Urothelium cell line (cell line): ENCODE measurements around the gene SFMBT2.
"Not testable (repeated sequence)": the region's sequence is repeated elsewhere in the genome, so short reads cannot be mapped to it uniquely, and the experiment has no call there.

Source experiments
- DNase-seq: peaks from one replicate; pipeline ENCODE4 v3.0.0; 2011; ENCODE audit warnings: low spot score, mixed read lengths
- FAIRE-seq: peaks from 2 replicates; lab custom pipeline; 2011; peaks lifted over from hg19 to GRCh38; lab: Jason Lieb, UNC

SFMBT2 gene

DNA sequence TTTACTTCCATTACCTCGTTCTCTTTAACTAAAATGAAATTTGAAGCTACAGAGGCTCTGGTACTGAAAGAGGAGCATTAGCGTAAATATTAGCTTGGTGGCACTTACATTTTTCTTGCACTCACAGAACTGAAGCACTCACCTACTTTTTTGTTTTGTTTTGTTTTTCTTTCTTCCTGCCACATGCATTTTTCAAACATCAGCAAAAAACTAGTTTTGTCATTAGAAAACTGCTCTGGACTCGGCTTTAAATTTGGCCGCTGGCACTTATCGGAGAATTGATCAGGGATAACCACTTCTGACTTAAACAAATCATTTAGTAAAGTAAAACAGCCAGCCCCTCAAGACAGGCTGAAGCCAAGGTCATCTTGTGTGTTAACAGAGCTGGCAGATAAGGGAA, 216.3 kb downstream of the SFMBT2 start:
- FAIRE-seq: no peak
- DNase-seq: no peak

DNA sequence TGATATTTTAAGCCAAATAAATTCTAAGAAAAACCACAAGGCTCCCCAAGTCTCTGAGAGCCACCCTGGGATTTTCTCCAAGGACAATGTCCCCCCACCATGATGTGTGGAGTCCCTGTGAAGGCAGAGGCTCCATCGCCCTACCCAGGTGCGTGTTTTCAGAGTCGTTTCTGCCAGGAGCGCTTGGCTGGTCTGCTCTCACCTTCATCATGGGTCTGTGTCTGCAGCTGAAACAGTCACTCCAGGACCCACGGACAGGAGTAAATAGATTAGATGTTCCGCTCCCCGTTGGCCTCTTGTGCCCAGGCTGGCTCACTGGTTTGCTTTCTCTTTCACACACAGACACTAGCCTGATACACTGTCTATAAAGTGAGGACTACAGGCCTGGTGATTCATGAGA, 217.5 kb downstream of the SFMBT2 start:
- no peak for DNase-seq
- no peak for FAIRE-seq

DNA sequence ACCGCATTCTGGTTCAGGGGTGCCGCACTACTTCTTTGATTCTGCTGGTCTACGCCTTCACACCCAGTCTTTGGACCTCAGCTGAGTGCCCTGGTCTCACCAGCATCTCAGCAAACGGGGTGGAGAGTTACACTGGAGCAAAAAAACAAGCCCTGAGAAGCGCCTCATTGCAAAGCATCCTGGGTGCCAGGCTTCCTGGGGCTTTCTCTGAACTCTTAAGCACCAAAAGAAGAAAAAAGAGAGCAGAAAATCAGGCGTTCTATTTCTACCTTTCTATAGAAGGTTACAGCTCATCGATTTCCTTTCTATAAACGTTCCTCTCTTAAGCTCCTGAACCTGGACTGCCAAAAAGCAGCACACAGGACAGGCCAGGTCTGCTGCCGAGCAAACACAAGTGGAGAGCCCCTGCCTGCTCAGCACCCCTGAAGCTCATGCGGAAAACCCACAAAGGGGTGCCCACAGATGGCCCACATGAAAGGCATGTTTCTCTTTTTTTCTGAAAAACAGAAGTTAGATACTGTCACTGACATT, 217.9 kb downstream of the SFMBT2 start:
- FAIRE-seq: no peak
- DNase-seq: no peak

DNA sequence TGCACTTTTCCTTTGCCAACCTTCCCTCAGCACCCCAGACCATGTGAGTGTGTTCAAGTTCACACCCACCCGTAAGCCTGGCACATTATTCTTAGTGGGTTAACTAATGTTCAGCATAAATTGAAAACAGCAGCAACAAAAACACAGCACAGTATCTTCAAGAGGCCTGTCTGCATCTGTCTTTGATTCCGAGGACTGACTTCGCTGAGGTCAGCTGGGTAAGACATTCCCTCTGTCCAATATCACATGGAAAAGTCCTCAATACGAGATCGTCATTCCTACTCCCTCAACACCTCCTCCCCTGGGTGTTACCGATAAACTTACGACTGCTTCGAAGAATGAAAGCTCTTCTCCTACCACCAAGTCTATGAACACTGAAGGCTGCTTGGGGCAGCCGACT, 218.8 kb downstream of the SFMBT2 start:
- DNase-seq (no peak), FAIRE-seq (no peak)

DNA sequence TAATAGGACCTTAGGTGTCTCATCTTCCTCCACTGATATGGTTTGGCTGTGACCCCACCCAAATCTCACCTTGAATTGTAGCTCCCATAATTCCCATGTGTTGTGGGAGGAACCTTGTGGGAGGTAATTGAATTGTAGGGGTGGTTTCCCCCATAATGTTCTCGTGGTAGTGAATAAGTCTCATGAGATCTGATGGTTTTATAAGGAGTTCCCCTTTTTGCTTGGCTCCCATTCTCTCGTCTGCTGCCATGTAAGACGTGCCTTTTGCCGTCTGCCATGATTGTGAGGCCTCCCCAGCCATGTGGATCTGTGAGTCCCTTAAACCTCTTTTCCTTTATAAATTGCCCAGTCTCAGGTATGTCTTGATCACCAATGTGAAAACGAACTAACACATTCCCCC, 220.1 kb downstream of the SFMBT2 start:
- FAIRE-seq: not testable (repeated sequence)

DNA sequence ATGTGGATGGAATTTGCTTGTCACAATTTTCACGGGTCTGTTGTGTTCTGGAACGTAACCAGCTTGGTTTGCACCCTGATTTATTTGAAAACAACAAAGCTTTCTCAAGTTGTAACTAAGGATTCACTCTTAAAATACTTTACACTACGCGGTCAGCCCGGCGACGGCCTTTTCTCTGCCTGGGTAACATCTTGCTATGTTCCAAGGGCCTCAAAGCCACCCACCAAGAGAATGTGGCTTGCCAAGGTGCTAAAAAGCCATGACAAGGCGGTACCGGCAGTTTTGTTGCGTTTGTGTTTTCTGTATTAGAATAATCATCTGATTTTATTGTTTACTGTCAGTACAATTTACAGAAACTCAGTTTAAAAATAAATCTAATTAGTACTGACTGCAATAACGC, 220.9 kb downstream of the SFMBT2 start:
- FAIRE-seq: no peak
- no peak for DNase-seq

More for the DNA sequence above, 220.1 kb downstream of the SFMBT2 start:
- not testable (repeated sequence) for DNase-seq

DNA sequence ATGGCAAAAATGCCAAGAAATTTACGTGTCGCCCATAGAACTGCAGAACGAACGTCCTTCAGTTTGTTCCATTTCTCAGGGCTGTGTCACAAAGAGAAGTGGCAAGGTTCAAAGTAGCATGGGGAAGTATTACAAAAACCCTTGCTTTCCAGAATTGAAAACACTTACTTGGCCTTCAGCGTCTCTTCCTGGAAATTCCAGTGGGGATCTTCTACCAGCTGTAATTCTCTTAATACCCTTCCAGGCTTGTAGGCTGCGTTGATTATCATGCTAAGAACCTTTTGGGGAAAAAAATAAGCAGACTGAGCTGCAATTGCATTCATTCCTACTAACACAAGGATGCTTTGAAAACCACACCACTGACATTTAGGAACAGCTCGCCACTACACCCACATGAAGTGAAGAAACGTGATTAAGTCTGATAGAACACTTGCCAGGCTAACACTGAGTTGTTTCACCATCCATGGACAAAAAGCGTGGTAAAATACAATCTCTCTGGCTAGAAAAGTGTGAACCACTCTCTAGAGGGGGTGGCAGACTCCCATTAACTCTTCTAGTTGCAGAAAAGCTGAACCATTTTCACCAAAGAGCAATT, 222.3 kb downstream of the SFMBT2 start:
- FAIRE-seq (no peak), DNase-seq (no peak)

DNA sequence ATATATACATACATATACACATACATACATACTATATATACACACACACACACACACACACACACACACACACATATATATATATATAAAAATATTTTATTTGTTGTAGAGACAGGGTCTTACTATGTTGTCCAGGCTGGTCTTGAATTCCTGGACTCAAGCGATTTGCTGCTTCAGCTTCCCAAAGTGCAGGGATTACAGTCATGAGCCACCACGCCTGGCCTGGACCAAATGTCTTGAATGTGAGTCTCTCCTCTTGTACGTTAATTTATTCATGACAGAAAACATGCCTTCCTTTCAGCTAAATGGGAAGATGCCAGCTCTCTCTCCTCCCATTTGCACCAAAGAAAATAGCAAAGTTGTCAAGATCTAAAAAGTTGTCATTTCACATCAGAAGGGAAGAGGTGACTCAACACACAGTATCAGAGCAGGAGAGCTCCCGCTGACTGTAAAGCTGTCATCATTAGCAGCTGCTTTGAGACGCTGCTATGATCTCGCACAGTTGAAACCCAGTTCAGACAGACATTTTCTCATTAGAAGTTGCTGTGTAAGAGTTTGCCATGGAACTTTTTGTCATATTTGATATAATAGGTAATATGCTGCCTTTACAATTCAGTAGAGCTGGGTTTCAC, 224.3 kb downstream of the SFMBT2 start:
- no peak for FAIRE-seq

DNA sequence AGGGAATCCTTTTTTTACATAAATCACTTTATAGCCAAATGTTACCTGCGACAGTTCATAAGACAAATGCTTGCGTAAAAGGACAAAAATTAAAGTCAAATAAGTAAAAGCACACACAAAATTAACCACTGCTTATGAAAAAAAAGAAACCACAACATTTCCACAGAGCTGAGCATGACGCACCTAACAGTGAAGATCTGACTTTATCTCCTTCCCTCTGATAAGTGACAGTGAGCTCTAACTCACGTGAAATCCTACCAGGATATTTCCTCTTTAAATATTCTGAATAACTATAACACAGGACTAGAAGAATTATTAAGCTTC, 225.5 kb downstream of the SFMBT2 start:
- DNase-seq (no peak), FAIRE-seq (no peak)

More for the DNA sequence above, 224.3 kb downstream of the SFMBT2 start:
- DNase-seq: no peak

DNA sequence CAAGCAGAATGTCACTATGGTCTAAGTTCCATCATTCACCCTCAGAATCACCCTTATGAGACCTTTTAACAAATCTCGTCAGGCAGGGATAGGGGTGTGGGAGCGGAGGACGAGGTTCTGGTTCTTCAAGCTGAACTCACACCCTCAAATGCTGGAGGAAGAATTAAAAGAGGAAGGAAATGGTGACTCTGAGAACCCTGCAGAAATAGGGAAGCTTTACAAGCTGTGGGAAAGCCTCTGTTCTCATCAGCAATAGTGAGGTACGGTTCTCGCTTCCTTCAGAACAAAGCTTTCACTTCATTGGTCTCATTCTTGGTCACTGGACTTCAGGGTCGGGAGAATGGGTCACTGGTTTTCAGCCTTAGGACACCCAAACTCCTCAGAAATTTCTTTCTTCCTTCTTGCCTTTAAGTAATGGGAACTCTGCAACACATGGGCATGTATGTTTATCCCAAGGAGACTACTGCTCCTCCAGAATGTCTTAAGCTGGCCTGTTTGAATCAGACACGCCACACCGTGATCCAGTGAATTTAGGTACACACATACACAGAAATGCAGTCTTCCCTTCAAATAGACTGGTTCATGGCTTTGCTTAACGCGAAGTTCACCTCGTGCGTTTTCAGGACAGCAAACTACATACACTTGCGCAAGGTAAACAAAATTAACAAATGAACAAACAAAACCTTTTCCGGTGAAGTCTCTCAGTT, 226.0 kb downstream of the SFMBT2 start:
- no peak for FAIRE-seq
- DNase-seq: no peak

DNA sequence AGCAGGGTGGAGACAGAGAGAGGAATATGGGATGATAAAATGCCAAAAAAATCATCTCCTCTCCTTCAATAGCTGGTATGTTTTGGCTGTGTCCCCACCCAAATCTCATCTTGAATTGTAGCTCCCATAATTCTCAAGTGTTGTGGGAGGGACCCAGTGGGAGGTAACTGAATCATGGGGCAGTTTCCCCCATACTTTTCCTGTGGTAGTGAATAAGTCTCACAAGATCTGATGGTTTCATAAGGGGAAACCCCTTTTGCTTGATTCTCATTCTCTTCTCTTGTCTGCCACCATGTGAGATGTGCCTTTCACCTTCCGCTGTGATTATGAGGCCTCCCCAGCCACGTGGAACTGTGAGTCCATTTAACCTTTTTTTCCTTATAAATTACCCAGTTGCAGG, 226.7 kb downstream of the SFMBT2 start:
- not testable (repeated sequence) for FAIRE-seq

DNA sequence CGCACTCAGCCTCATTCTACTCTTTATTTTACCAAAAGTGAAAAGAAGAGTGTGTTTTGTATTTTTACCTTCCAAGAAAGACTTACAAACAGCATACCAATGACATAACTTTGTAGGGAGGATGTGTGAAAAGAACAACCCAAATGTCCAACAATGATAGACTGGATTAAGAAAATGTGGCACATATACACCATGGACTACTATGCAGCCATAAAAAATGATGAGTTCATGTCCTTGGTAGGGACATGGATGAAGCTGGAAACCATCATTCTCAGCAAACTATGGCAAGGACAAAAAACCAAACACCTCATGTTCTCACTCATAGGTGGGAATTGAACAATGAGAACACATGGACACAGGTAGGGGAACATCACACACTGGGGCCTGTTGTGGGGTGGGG, 228.5 kb downstream of the SFMBT2 start:
- FAIRE-seq: not testable (repeated sequence)

More for the DNA sequence above, 226.7 kb downstream of the SFMBT2 start:
- DNase-seq: not testable (repeated sequence)

DNA sequence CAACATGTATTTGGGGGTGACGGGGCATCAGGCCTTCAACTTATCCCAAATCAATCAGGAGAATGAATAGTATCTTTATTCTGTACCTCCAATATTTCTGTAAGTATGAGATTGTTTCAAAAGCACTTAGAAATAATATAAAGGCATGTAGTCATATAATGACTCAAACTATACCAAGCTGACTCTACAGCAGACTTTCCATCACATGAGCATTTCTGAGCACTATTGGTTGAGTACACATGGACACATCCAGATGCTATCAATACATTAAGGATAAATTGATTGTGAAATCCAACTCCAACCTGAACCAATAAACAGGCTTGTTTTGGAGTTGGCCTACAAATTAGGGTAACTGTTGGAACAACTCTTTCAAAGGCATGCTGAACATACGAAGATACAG, 229.4 kb downstream of the SFMBT2 start:
- FAIRE-seq (no peak), DNase-seq (no peak)

More for the DNA sequence above, 228.5 kb downstream of the SFMBT2 start:
- DNase-seq: not testable (repeated sequence)

DNA sequence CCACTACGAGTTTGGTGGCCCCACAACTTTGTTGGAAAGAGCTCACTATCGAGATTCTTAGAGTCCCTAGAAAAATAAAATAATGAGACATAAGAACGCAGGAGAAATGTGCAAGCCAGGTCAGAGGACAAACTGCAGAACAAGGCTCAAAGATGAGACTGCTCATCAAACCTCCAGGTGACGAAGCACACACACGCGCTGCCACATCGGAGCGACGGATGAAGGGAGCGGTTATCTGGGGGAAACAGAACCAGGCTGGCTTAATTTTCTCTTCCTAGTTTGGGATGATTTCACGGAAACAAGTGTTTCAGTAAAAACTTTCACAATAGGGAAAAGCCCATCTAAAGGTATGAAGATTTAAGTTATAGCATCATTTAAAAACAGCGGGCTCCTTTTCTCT, 231.3 kb downstream of the SFMBT2 start:
- DNase-seq (no peak), FAIRE-seq (no peak)

DNA sequence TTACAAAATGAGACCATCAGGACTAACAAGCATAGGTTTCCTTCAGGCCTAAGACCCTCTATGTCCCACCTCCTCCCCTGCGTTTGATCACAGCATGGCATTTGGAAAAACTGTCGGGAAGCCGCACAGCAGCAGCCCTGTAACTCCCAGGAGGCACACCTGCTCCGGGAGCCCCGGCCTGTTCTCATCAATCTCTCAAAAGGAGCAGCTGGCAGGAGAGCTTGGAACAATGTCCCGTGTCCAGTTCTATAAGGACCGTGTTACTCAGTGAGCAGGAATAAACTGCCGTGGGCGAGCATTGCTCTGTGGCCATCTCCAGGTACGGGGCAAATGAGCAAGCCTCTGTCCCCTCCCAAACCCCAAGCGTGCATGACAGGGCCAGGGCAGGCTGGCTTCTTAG, 236.9 kb downstream of the SFMBT2 start:
- DNase-seq: no peak
- FAIRE-seq: no peak

DNA sequence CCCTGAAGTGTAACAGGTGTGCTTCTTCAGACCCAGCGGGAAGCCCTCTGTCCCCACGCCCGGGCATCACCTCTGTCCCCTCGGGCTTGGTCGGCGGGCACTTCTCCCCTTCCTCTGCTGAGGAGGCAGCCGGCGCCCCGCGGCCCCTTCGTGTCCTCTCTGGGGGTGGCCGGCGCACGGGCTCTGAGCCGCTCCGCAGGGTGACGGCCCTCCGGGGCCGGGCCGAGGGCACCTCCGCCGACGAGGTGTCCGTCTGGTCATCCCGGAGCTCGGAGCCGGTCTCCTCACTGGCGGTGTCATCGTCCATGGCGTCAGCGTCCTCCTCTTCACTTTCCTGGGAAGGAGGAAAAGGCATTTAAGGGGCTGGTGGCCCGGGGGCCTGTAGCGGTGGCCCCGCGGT, 239.0 kb downstream of the SFMBT2 start:
- DNase-seq (no peak), FAIRE-seq (no peak)

DNA sequence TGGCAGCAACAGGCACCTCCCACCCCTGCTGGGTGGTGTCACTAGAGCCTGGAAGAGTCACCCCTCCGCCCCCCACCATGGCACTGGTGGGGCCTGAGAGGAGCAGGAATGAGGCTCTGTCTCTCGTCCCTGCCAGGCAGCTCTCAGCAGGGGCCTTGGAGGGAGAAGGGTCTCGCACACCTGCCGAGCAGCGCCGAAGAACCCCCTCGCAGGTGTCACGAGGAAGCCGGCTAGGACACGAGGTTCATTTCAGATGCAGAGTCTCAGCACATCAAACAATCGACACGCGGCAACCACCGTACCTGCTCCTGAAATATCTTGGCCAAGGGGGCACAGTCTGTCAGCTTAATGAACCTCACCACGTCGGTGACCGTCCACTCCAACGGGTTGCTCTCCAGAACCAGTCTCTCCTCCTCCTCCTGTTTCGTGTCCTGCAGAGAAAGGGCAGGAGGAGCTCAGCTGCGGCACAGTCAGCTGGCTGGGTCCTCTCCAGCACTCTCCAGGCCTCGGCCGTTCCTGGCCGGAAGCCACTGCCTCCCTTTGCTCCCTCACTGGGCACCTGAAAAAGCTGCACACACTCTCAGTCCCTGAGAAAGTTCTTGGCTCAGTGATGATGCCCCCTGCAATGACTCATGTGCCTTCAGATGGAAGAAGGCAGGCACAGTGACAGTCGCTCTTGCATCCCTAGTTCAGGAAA, 240.1 kb downstream of the SFMBT2 start:
- FAIRE-seq (no peak), DNase-seq (no peak)

DNA sequence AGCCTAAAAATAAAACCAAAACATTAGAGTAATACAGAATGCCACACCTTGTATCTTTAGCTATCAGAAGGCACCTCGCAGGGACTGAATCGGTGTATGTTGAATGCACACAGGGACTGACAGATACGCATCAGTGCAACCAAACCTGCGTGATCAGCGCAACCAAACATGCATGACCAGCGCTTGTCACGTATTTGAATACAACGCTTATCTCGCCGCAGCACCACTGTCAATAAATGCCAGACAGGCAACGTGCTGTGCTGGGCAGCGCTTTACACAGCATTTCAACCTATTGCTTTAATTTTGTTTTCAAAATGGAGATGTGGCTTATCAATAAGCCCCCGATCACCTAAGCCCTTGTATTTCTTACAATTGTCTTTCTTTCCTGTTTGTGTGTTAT, 242.4 kb downstream of the SFMBT2 start:
- FAIRE-seq (no peak), DNase-seq (no peak)

DNA sequence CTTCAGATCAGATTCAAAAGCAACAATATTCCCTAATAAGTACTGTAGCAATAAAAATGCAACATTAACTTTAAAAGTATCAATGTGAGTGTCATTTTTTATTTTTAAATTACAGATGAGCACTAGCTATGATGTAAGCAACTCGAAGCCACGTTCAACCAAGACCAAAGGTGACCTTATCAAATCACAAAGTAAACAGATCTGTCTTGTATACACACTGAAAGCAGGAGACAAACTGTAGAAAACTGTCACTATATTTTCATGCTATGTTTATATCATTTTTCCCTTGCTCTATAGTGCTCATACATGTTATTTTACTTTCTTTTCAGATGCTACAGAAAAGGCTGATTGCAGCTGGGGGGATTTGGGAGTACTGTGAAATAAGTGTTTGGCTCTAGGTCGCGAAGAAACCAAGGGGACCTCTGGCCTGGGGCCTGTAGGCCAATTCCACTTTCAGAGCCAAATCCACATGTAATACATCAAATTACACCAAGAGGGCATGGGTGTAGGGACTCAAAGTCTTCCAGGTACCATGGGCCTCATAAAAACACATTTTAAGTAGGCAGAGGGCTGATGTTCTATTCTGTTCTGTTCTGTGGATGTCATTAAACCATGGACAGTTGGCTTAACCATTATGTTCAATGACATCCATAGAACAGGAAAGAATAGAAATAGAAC, 245.2 kb downstream of the SFMBT2 start:
- no peak for DNase-seq

DNA sequence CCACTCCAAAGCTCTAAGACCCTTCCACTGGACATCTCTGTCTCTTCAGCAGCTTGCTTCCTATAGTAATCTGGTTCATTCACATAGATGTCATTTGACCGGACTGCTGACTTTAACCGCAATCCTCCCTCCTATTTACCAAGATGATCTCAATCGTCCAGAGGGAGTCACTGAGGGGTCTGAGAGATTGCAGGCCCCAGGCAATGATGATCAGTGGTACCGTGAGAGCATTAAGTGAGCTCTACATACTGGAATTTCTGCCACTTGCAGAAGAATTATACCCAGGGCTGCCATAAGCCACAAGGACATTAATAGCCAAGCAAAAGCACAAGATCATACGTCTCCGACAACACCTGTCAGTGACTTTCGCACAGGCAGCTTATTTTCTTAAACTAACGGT, 245.9 kb downstream of the SFMBT2 start:
- FAIRE-seq: no peak
- no peak for DNase-seq

More for the DNA sequence above, 245.2 kb downstream of the SFMBT2 start:
- no peak for FAIRE-seq

DNA sequence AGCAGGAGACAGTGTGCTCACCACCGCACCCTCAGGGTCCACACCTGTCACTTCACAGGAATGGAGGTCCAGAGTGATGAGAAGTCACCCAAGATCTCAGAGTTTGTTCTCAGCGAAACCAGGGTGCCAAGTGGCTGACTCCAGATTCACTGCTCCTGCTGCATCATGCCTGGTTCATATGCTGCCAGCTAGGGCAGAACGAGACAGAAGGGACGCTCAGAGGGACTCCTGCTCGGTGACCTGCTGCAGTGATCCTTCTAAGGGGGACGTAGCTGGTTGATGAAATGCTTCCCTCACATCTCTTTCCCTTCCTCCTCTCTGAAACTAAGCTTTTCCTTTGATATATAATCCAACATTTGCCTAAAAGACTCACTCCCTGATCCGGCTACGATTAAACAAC, 248.5 kb downstream of the SFMBT2 start:
- no peak for FAIRE-seq
- DNase-seq: no peak
